ENCODE measurements around the gene ADGRG6.

The ADGRG6 gene

DNA sequence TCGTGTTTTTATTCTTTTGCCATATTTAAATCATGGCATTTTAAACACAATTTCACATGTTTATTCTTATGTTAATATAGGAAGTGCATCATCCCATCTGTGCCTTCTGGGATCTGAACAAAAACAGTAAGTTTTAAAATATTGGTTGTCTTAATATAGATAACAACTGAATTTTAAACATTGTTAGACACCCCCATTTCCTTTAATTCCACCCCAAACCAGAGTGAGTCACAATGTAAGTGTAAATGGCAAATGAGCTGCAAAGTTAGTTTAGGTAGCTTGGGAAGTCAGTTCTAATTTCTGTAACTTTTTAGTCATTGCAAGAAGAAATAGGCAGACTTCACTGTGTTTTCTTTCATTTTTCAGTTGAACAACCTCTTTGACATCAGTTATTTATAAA is 108.0 kb downstream of the ADGRG6 start:
- TF ChIP-seq, protein P1, sequence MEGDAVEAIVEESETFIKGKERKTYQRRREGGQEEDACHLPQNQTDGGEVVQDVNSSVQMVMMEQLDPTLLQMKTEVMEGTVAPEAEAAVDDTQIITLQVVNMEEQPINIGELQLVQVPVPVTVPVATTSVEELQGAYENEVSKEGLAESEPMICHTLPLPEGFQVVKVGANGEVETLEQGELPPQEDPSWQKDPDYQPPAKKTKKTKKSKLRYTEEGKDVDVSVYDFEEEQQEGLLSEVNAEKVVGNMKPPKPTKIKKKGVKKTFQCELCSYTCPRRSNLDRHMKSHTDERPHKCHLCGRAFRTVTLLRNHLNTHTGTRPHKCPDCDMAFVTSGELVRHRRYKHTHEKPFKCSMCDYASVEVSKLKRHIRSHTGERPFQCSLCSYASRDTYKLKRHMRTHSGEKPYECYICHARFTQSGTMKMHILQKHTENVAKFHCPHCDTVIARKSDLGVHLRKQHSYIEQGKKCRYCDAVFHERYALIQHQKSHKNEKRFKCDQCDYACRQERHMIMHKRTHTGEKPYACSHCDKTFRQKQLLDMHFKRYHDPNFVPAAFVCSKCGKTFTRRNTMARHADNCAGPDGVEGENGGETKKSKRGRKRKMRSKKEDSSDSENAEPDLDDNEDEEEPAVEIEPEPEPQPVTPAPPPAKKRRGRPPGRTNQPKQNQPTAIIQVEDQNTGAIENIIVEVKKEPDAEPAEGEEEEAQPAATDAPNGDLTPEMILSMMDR (IDR thresholded peaks at IDR 0.05; ENCODE audit: low read depth, low read length, missing control alignments): no peak
- in situ Hi-C loops (cut with HindIII; ENCODE audit: low sequenced_read_pairs): no loop called here
- DNase-seq (ENCODE audit: low read depth): no peak
- H3K4me3 ChIP-seq (ENCODE audit: low read depth, low read length): no peak overlapping the region

DNA sequence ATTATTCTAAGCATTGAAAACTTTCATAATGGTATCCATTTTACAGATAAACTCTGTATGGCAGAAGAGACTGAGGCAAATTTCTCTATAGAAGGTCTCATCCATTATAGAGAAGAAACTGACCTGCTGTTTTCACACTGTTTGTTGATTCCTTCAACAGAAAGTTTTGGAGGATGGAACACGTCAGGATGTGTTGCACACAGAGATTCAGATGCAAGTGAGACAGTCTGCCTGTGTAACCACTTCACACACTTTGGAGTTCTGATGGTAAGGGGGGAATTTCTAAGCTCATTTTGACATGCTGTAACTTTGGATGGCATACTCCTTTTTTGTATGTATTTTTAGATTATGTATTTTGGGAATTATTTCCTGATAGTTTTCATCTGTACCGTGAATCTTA is 109.3 kb downstream of the ADGRG6 start:
- DNase-seq (ENCODE audit: low read depth): no peak
- no peak overlapping the region for H3K4me3 ChIP-seq (ENCODE audit: low read depth, low read length)
- TF ChIP-seq, protein P1 (IDR thresholded peaks at IDR 0.05; ENCODE audit: low read depth, low read length, missing control alignments): no peak
- in situ Hi-C loops (cut with HindIII; ENCODE audit: low sequenced_read_pairs): no loop called here

DNA sequence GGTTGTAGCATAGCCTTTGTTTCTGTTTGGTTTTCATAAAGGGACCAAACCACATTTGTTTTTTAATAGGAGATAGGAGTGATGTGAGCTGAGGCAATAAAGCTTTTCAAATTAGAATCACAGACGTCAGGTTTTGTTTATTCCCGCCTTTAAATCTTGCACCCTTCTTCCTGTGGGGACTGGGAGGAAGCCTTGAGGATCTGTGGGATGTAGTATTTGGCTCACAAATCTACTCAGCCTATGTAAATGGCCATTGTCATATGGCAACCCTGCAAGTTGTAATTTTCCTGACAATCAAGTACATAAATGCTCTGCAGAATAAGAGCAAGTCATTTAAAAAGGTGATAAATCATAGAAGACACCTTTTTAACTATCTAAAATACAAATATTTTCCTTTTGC is 110.4 kb downstream of the ADGRG6 start:
- in situ Hi-C loops (cut with HindIII; ENCODE audit: low sequenced_read_pairs): no loop called here
- H3K4me3 ChIP-seq (ENCODE audit: low read depth, low read length): no peak overlapping the region
- DNase-seq (ENCODE audit: low read depth): no peak
- TF ChIP-seq, protein P1 (IDR thresholded peaks at IDR 0.05; ENCODE audit: low read depth, low read length, missing control alignments): no peak

DNA sequence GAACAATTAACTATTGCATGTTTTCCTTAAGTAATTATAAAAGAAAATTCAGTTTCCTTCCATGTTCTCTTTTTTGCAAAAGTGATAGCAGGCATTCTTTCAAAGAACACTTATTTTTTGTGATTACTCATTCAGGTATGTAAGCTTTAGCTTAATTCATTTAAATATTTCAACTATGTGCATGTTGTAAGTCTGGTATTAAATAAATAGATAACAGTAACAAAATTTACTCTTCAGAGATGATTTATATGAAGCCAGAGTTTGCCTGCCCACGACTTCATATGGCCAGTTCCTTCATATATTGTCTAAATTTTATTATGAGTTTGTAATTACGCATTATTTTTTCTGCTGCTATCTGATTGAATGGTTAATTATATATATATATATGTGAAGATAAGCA is 110.9 kb downstream of the ADGRG6 start:
- TF ChIP-seq, protein P1 (IDR thresholded peaks at IDR 0.05; ENCODE audit: low read depth, low read length, missing control alignments): no peak
- H3K4me3 ChIP-seq (ENCODE audit: low read depth, low read length): no peak overlapping the region
- DNase-seq (ENCODE audit: low read depth): no peak
- in situ Hi-C loops (cut with HindIII; ENCODE audit: low sequenced_read_pairs): no loop called here

DNA sequence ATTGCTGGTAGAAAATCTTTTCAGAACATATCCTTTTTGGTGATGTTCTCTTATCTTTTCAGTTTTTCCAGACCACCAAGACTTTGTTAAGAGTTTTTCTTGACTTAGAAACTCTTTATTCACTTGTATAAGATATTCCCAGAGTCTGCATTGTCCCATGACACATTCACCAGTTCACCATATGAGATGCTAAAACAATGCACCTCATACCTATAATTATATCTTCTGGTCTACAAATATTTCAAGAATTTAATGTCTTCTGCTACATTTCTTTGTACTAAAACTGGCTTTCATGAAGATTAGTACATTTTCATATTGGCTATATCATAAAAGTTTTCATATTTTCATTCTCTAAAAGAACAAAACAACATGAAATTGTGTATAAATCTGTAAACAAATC is 111.3 kb downstream of the ADGRG6 start:
- TF ChIP-seq, protein P1 (IDR thresholded peaks at IDR 0.05; ENCODE audit: low read depth, low read length, missing control alignments): no peak
- no peak for DNase-seq (ENCODE audit: low read depth)
- in situ Hi-C loops (cut with HindIII; ENCODE audit: low sequenced_read_pairs): no loop called here
- no peak overlapping the region for H3K4me3 ChIP-seq (ENCODE audit: low read depth, low read length)

DNA sequence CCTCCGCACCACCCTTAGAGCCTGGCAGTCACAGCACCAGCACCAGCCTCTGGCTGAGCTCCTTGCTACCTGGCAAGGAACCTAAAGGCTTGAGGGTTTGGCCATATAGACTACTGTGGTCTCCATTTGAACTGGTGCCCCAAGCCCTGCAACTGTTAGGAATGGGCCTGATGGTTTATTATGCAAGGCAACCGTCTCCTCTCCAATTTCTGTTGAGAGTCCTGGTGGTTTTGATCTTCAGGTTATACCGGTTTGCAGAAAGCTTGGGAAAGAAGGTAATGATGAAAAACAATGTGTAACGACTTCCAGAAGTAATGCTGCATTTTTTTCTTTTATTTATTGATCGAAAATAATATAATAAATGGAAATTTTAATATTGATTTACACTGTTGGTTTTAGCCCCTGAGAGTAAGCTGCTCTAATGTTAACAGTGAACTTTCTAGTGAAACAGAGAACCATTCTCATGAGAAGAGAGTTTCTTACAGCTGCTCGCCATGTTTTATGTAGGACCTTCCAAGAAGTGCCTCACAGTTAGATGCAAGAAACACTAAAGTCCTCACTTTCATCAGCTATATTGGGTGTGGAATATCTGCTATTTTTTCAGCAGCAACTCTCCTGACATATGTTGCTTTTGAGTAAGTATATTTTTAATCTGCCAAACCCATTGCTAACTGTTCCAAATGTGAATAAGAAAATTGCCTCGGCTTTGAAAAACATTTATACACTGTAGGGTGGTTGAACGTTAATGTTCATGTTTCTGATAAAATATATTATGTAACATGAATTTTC is 112.8 kb downstream of the ADGRG6 start:
- TF ChIP-seq, protein P1 (IDR thresholded peaks at IDR 0.05; ENCODE audit: low read depth, low read length, missing control alignments): no peak
- H3K4me3 ChIP-seq (ENCODE audit: low read depth, low read length): no peak overlapping the region
- in situ Hi-C loops (cut with HindIII; ENCODE audit: low sequenced_read_pairs): no loop called here
- no peak for DNase-seq (ENCODE audit: low read depth)

Measured in astrocyte of the cerebellum (primary cell).